GM18868 (cell line): ENCODE results near the gene PTPRF.

Experiments used
- ATAC-seq: cut with Tn5 transposase; IDR thresholded peaks from one replicate; pipeline ENCODE4 v1.9.1; 2021; ENCODE audit warnings: mild to moderate bottlenecking, moderate library complexity; ENCODE audit not compliant: unreplicated experiment

The PTPRF gene

DNA sequence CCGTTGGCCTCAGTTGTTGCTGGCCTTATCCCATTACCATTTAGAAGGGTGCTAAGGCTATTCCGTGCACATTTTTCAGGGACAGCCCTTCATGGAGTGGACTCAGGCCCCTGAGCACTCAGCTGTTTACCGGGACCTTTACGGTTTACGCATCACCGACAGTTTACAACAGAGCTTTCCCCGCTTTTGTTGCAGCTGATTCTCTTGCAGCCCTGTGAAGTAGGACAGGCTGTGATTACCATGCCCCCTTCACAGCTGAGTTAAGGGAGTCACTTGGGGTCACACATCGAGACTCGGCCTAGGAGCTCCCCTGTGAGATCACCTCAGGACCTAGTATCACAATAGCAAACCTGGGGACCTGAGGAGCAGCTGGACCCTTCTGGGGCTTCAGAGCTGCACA, 41.9 kb downstream of the PTPRF start:
- ATAC-seq, result no peak

- no peak for ATAC-seq
Measured at GRCh38 chr1:43573066-43573800, 42.5 kb downstream of the PTPRF start.

DNA sequence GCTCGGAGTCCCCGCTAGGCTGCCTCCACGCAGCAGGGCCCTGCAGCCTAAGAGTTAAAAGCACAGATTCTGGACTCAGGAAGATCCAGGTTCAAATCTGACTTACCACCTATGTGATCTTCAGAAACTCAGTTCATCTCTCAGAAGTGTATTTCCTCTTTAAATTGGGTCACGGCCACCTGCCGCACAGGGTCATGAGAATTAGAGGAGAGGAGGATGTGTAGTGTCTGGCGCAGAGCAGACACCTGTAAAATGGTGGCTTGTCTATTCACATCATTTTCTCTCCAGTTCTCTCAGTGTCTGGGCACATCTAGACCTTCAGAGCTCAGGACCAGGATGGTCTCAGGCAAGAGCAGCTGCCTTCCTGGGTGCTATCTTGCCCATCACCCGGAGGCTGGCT, 45.8 kb downstream of the PTPRF start:
- no peak for ATAC-seq

DNA sequence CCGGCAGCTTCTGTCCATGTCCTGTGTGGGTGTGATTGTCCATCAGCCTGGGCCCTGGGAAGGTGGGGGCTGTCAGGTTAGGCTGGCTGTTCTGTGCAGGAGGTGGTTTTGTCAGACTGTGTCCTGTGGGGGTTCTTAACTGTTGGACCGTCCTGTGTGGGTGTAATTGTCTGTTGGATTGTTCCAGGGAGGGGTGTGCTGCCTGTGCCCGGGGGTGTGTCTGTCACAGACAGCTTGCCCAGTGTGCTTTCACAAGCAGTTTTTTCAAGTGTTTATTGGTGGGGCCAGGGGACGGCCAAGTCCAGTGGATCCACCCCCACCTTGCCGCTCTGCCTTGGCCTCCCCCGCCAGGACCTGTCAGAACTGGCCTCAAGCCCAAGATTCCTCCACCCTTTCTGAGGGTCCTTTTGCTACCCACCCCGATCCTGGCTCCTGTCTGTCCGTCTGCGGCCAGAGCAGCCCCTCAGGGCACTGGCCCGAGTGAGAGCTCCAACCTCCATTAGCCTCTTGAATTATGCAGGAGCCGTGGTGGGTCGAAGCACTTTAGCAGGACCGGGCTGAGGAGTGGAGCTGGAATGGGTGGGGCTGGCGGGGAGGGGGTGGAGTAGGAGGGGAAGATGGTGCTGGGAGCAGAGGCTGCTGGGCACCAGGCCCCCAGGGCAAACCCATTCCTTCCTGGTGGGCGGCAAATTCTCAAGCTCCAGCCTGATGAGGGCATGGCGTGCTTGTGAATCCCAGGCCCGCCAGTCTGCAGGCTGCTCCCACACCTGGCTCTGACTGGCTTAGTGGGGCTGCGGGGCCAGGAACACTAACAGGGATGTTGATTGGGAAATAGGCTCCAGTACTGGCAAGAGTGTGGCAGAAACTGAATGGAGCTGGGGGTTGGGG, 47.2 kb downstream of the PTPRF start:
- no peak for ATAC-seq

- no peak for ATAC-seq
Measured at GRCh38 chr1:43580039-43580438, 49.4 kb downstream of the PTPRF start.

GRCh38 chr1:43582162-43582566, 51.5 kb downstream of the PTPRF start:
- ATAC-seq, result peak; percentile 79

DNA sequence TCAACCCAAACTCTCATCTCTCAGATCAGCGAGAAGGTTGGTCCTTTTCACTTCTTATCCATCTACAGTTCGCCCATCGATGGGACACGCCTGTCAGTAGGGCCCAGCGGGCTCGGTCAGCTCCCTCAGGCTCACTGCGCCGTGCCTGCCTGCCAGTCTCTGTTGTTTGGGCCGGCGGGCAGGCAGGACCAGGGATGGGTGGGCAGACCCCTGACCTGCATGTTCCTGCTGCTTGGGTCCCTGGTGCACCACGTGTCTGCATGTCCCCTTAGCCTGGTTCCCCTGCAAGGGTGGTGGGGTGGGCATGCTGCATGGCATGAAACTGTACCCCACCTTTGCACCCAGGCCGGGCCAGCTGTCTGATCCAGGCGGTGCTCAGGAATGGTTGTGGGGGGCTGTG, 52.4 kb downstream of the PTPRF start:
- ATAC-seq, result no peak

DNA sequence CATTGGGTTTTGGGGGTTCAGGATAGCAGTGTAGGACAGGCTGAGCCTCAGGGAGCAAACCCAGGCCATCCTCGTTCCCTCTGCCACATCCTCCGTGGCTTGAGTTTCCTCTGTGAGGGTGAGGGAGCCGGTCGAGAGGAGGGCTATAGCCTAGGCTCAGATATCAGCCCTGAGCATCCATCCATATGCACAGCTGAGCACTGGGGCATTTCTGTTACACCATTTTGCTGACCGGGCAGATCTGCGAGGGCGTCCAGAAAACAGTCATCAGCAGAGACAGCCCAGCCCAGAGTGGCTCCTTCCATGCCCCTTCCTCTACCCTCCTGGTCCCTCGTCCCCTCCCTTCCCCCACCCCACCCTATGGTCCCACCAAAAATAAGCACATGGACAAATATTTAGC, 53.5 kb downstream of the PTPRF start:
- ATAC-seq, result no peak

GRCh38 chr1:43585557-43585956, 54.9 kb downstream of the PTPRF start:
- ATAC-seq, result no peak

- ATAC-seq, result no peak
Measured at GRCh38 chr1:43586136-43586731, 55.6 kb downstream of the PTPRF start.

GRCh38 chr1:43587001-43587400, 56.3 kb downstream of the PTPRF start:
- no peak for ATAC-seq

- ATAC-seq, result no peak
Measured at GRCh38 chr1:43587594-43587993, 56.9 kb downstream of the PTPRF start.

DNA sequence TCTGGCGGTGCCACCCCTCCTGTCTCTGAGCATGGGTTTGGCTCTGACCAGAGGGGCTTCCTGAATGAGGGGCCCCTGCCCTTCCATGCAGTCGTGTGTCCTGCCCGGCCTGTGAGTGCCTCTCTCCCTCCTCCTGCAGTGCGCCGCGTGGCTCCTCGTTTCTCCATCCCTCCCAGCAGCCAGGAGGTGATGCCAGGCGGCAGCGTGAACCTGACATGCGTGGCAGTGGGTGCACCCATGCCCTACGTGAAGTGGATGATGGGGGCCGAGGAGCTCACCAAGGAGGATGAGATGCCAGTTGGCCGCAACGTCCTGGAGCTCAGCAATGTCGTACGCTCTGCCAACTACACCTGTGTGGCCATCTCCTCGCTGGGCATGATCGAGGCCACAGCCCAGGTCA, 57.9 kb downstream of the PTPRF start:
- ATAC-seq, result no peak

- ATAC-seq, result no peak
Measured at GRCh38 chr1:43590388-43590925, 59.8 kb downstream of the PTPRF start.

DNA sequence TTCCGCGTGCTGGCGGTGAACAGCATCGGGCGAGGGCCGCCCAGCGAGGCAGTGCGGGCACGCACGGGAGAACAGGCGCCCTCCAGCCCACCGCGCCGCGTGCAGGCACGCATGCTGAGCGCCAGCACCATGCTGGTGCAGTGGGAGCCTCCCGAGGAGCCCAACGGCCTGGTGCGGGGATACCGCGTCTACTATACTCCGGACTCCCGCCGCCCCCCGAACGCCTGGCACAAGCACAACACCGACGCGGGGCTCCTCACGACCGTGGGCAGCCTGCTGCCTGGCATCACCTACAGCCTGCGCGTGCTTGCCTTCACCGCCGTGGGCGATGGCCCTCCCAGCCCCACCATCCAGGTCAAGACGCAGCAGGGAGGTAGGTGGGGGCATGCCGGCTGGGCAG, 60.5 kb downstream of the PTPRF start:
- no peak for ATAC-seq

GRCh38 chr1:43592051-43592665, 61.5 kb downstream of the PTPRF start:
- ATAC-seq, result no peak

GRCh38 chr1:43592974-43593683, 62.4 kb downstream of the PTPRF start:
- no peak for ATAC-seq

- no peak for ATAC-seq
Measured at GRCh38 chr1:43596579-43596978, 65.9 kb downstream of the PTPRF start.

DNA sequence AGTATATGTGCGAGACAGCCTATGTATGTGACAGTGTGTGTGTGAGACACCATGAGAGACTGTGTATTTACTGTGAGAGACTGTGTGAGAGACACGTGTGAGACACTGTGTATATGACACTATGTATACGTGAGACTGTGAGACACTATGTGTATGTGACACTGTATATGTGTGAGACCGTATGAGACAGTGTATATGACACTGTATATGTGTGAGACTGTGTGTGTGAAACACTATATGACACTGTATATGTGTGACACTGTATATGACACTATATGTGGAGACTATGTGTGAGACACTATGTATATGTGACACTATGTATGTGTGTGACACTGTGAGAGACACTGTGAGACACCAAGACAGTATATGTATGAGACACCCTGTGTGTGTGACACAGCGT, 66.3 kb downstream of the PTPRF start:
- no peak for ATAC-seq

DNA sequence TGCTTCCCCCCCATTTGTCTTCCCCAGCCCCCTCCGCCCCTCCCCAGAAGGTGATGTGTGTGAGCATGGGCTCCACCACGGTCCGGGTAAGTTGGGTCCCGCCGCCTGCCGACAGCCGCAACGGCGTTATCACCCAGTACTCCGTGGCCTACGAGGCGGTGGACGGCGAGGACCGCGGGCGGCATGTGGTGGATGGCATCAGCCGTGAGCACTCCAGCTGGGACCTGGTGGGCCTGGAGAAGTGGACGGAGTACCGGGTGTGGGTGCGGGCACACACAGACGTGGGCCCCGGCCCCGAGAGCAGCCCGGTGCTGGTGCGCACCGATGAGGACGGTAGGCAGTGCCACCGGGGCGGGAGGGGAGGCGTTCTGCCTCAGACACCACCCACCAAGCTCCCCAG, 67.0 kb downstream of the PTPRF start:
- no peak for ATAC-seq

DNA sequence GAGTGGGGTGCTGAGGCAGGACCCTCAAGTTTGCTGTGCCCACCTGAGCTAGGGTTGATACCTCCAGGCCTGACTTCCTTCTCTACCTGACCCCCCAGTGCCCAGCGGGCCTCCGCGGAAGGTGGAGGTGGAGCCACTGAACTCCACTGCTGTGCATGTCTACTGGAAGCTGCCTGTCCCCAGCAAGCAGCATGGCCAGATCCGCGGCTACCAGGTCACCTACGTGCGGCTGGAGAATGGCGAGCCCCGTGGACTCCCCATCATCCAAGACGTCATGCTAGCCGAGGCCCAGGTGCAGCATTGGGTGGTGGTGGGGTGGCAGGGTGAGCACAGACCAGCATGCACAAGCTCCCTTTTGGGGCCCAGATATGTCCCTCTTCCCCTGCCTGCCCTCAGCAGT, 67.9 kb downstream of the PTPRF start:
- ATAC-seq, result no peak
